Gastrocnemius medialis (tissue), 4 donors: ENCODE results near the gene IQSEC1. TPM values are rescaled to one million over a fixed set of nuclear protein-coding genes. Genes with fewer than 3 reads are reported as not detected.

ENCODE experiments used
- ATAC-seq, 2 donors: fragments of 150-250 bp; one replicate each; pipeline ENCODE4 v1.9.1; 2016
- DNase-seq, 2 donors: peaks; one replicate each; pipeline ENCODE4 v3.0.0-alpha.2; 2019
- H3K27ac ChIP-seq, 4 donors: fragments of 200-600 bp; sonication (generic); 1 replicate in 1 of 4; 2 replicates in 3 of 4; pipeline ENCODE4 v1.5.1; 2016 to 2018; ENCODE audit warnings: mild to moderate bottlenecking in 2 of 4, moderate library complexity in 1 of 4
- H3K27me3 ChIP-seq, 3 donors: fragments of 200-600 bp; sonication (generic) in 2 of 3; 1 replicate in 1 of 3; 2 replicates in 2 of 3; pipeline versions ENCODE4 v1.5.1 to v1.6.0; 2016 to 2019; ENCODE audit warnings: mild to moderate bottlenecking in 1 of 3, moderate library complexity in 1 of 3
- H3K36me3 ChIP-seq, 2 donors: fragments of 200-600 bp; sonication (generic) in 1 of 2; one replicate each; pipeline ENCODE4 v1.5.1; 2017 to 2018
- H3K4me1 ChIP-seq, 2 donors: fragments of 200-600 bp; sonication (generic) in 1 of 2; one replicate each; pipeline ENCODE4 v1.5.1; 2016 to 2017; ENCODE audit warnings: mild to moderate bottlenecking in 2 of 2
- H3K4me3 ChIP-seq, 4 donors: fragments of 200-600 bp; sonication (generic) in 3 of 4; 1 replicate in 1 of 4; 2 replicates in 3 of 4; pipeline ENCODE4 v1.5.1; 2016 to 2019; ENCODE audit warnings: mild to moderate bottlenecking in 2 of 4
- H3K9me3 ChIP-seq, 3 donors: fragments of 200-600 bp; sonication (generic) in 2 of 3; 1 replicate in 1 of 3; 2 replicates in 2 of 3; pipeline ENCODE4 v1.5.1; 2016 to 2019
- POLR2A ChIP-seq, 2 donors: fragments of 450-650 bp; IDR thresholded peaks; one replicate each; pipeline ENCODE4 v1.6.1; 2017; ENCODE audit warnings: antibody characterized with exemption in 2 of 2, mild to moderate bottlenecking in 2 of 2, moderate library complexity in 2 of 2
- in situ Hi-C, 4 donors: fragments of 200-750 bp; cut with MboI; loops; one replicate each; pipeline versions ENCODE4 v1.15.0 to v1.8.0; 2017; ENCODE audit warnings: low sequenced_read_pairs in 4 of 4
- intact Hi-C: fragments of 100-400 bp; cut with DNase I; formaldehyde crosslinking; loops from one replicate; pipeline ENCODE4 v1.15.1; 2023; ENCODE audit warnings: low total_unique reads
- total RNA-seq, 4 donors: library from RNA; depleted of rRNA; stranded (reverse); fragments of >200 nt; gene quantifications; one replicate each; pipeline versions ENCODE4 v1.1.0 to v1.2.3, GENCODE V29; 2016
- TF ChIP-seq, protein P1 (sequence below), 5 experiments: fragments of 450-650 bp in 3 of 5; fragments of 200-600 bp in 2 of 5; sonication (generic) in 2 of 5; IDR thresholded peaks in 4 of 5; conservative IDR thresholded peaks in 1 of 5; 1 replicate in 4 of 5; 2 replicates in 1 of 5; pipeline ENCODE4 v1.5.1; 2016 to 2019; ENCODE audit warnings: antibody characterized with exemption in 5 of 5, mild to moderate bottlenecking in 3 of 5, moderate library complexity in 3 of 5

Gene IQSEC1
- total RNA-seq, 4 donors from 2014 or later = 15.2 to 31.3 (median 28.0) TPM

DNA sequence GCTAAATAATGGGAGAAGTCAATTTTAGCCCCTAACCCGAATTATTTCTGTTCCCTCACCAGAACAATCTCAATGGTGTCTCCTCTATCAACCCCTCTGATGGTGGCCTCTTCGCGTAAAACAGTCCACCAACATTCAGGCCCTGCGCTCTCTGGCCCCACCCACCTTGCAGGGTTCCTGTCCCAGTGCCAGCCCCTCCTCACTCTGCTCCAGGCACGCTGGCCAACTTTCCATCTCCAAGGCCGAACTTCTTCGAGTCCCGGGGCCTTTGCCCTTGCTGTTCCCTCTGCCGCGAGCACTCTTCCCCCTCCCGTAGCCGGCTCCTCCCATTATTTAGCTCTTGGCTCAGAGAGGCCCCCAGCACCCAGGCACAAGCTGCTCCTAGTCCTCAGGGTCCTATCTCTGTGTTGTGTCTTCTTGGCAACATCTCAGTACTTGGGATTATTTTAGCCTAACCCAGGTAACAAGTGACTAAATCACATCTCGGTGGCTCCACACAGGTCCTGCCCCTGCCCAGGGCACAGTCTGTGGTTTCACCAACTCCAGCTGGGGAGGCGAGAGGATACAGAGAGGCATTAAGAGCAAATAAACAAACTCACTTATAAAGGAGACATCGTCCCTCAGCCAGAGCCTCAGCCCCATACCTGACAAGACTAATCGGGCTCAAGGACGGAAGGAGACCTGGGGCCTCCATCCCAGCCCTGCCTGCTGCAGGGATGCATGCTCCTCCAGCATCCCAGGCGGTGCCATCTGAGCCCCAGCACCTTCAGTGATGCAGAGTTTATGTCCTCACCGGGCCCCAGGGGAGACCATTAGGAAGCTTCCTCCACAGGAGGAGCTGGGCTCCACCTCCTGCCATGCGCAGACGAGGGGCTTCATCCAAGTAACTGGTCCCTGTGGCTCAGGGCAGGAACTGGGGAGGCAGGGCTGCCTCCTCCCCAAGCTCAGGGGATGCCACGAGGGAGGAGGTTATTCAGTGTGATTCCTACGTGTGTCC is 19.7 kb upstream of the IQSEC1 start:
- Histone ChIP-seq H3K27me3 (no peaks in the 10 kb centered on the region), H3K4me1 (peaks cover 5 to 7% of the 10 kb centered on the region in 2 donors), H3K9me3 (no peaks in the 10 kb centered on the region), H3K4me3 (no peak overlapping the region), H3K27ac (peak overlapping the region in 3 of 4 donors; percentile 4 to 46 (median 27)), H3K36me3 (no peaks in the 10 kb centered on the region)
- no peak for TF ChIP-seq POLR2A (IDR thresholded peaks at IDR 0.05)
- TF ChIP-seq, protein P1, sequence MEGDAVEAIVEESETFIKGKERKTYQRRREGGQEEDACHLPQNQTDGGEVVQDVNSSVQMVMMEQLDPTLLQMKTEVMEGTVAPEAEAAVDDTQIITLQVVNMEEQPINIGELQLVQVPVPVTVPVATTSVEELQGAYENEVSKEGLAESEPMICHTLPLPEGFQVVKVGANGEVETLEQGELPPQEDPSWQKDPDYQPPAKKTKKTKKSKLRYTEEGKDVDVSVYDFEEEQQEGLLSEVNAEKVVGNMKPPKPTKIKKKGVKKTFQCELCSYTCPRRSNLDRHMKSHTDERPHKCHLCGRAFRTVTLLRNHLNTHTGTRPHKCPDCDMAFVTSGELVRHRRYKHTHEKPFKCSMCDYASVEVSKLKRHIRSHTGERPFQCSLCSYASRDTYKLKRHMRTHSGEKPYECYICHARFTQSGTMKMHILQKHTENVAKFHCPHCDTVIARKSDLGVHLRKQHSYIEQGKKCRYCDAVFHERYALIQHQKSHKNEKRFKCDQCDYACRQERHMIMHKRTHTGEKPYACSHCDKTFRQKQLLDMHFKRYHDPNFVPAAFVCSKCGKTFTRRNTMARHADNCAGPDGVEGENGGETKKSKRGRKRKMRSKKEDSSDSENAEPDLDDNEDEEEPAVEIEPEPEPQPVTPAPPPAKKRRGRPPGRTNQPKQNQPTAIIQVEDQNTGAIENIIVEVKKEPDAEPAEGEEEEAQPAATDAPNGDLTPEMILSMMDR (IDR thresholded peaks at IDR 0.05 in 4 of 5, conservative IDR thresholded peaks at IDR 0.05 in 1 of 5) = no peak
- peak in 1 of 2 donors; percentile 29 for DNase-seq
- ATAC-seq = peak; percentile 18 to 31
- in situ Hi-C loops (loop anchor here (5.0 to 25.0 kb wide), 5 partner anchors 194 to 554 kb away; no protein-coding TSS in a partner anchor), intact Hi-C loops (loop anchor here (1.0 to 10.0 kb wide), 5 partner anchors 122 to 557 kb away; no protein-coding TSS in a partner anchor)

DNA sequence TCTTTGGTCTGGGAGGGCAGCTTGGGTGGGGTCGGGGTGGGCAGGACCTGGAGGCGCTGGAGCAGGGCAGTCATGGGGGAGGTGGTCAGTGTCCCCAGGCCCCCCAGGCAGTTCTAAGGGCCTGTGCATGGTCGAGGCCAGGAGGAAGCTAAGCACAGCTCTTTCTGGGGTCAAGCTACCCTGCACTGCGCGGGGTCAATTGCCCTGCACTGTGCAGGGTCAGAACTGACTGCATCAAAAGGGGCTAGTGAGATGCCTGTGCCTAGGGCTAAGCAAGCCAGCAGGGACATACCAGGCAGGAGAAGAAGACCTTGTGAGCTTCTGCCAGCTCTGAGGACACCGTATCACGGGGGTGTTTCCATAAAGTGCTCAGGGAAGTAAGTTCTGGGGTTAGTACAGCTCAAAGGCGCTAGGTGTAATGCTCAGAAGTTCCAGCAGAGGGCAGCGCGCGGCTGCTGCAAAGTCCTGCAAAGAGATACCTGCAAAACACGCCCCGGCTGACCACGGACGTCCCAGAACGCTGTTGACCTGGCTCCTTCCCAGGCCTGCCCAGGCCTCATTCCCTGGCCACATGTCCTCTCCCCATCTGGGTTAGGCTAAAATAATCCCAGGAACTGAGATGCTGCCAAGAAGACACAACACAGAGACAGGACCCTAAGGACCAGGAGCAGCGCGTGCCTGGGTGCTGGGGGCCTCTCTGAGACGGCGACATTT is 18.8 kb upstream of the IQSEC1 start:
- intact Hi-C loops = loop anchor here (1.0 to 10.0 kb wide), 5 partner anchors 123 to 558 kb away; no protein-coding TSS in a partner anchor
- no peak overlapping the region for H3K4me3 ChIP-seq
- H3K4me1 ChIP-seq = peaks cover 5 to 7% of the 10 kb centered on the region in 2 donors
- TF ChIP-seq, protein P1 (IDR thresholded peaks at IDR 0.05 in 4 of 5, conservative IDR thresholded peaks at IDR 0.05 in 1 of 5) = peak; percentile 93 to 98 (median 95)
- TF ChIP-seq POLR2A (IDR thresholded peaks at IDR 0.05) = no peak
- DNase-seq = peak; percentile 73 to 80
- H3K27me3 ChIP-seq = no peaks in the 10 kb centered on the region
- H3K9me3 ChIP-seq = no peaks in the 10 kb centered on the region
- ATAC-seq = peak; percentile 89
- H3K36me3 ChIP-seq = no peaks in the 10 kb centered on the region
- peak overlapping the region in 3 of 4 donors; percentile 4 to 46 (median 27) for H3K27ac ChIP-seq
- in situ Hi-C loops = loop anchor here (5.0 to 25.0 kb wide), 5 partner anchors 195 to 555 kb away; no protein-coding TSS in a partner anchor

DNA sequence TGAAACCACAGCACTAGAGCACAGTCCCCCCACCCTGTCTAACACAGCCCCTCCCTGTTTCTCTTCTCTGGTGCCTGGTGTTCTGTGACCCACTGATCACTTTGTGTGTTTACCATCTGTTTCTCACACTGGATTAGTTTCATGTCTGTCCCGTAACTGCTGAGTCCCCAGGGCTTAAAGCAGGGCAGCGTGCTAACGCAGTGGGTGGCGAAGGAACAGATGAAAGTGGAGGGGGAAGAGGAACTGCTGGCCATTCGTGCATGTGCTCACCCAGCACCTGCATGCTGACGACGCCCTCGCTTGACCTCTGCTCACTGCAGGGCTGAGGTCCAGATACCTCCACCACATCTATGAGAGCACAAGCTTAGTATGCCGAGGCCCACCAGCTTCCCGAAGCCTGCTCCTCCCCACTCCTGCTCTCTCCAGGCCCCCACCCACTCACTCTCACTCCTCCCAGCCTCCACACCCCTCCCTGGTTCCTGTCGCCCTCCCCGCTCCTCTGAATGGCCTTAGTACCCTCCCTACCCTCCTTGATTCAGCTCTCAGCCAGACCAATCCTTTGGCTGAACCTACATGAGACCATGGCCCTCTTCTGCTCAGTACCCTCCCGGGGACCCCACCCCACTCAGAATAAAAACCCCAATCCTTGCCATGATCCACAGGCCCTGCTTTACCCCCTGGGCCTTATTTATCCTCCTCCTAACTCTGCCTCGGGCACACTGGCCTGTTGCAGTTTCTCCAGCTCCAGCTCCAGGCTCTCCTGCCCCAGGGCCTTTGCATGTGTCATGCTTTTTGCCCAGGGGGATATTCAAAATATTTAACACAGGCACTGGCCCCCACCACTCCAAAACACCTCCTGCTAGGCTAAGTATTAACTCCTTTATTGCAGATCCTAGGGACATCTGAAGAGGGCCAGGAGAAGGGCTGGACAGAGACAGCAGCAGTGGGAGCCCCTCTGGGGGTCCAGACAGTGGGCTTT is 15.1 kb upstream of the IQSEC1 start:
- DNase-seq = no peak
- intact Hi-C loops = no loop called here
- no peak overlapping the region for H3K4me3 ChIP-seq
- no peaks in the 10 kb centered on the region for H3K36me3 ChIP-seq
- H3K9me3 ChIP-seq = no peaks in the 10 kb centered on the region
- no peak overlapping the region for H3K27ac ChIP-seq
- in situ Hi-C loops = loop anchor here (5.0 to 25.0 kb wide), 6 partner anchors 199 to 556 kb away; no protein-coding TSS in a partner anchor
- ATAC-seq = no peak
- peaks cover 5 to 7% of the 10 kb centered on the region in 2 donors for H3K4me1 ChIP-seq
- no peaks in the 10 kb centered on the region for H3K27me3 ChIP-seq
- TF ChIP-seq POLR2A (IDR thresholded peaks at IDR 0.05) = no peak
- TF ChIP-seq, protein P1 (IDR thresholded peaks at IDR 0.05 in 4 of 5, conservative IDR thresholded peaks at IDR 0.05 in 1 of 5) = no peak
